ENCODE results near the gene MAL.

Gene MAL

GRCh38 chr2:95009412-95009811, 16.1 kb upstream of the MAL start:
- Histone ChIP-seq H3K36me3 (ENCODE audit: control insufficient read depth, insufficient read depth, low read length) (no peaks in the 10 kb centered on the region), H3K4me3 (replicated peaks; ENCODE audit: low read depth, low read length) (no peak overlapping the region), H3K27me3 (replicated peaks; ENCODE audit: control insufficient read depth, insufficient read depth, low read length) (no peaks in the 10 kb centered on the region)
- no peak for TF ChIP-seq CTCF (IDR thresholded peaks at IDR 0.05; ENCODE audit: insufficient read depth, low read length, poor library complexity, severe bottlenecking)
- no peak for DNase-seq (ENCODE audit: extremely low read depth, insufficient read length)

- no peak for TF ChIP-seq CTCF (IDR thresholded peaks at IDR 0.05; ENCODE audit: insufficient read depth, low read length, poor library complexity, severe bottlenecking)
- no peak for DNase-seq (ENCODE audit: extremely low read depth, insufficient read length)
- Histone ChIP-seq H3K27me3 (replicated peaks; ENCODE audit: control insufficient read depth, insufficient read depth, low read length) (no peaks in the 10 kb centered on the region), H3K36me3 (ENCODE audit: control insufficient read depth, insufficient read depth, low read length) (no peaks in the 10 kb centered on the region), H3K4me3 (replicated peaks; ENCODE audit: low read depth, low read length) (no peak overlapping the region)
Observed at GRCh38 chr2:95010126-95010525, 15.4 kb upstream of the MAL start.

- Histone ChIP-seq H3K36me3 (ENCODE audit: control insufficient read depth, insufficient read depth, low read length) (no peaks in the 10 kb centered on the region), H3K4me3 (replicated peaks; ENCODE audit: low read depth, low read length) (no peak overlapping the region), H3K27me3 (replicated peaks; ENCODE audit: control insufficient read depth, insufficient read depth, low read length) (no peaks in the 10 kb centered on the region)
- no peak for TF ChIP-seq CTCF (IDR thresholded peaks at IDR 0.05; ENCODE audit: insufficient read depth, low read length, poor library complexity, severe bottlenecking)
- no peak for DNase-seq (ENCODE audit: extremely low read depth, insufficient read length)
Observed at GRCh38 chr2:95010718-95011117, 14.8 kb upstream of the MAL start.

- no peak for TF ChIP-seq CTCF (IDR thresholded peaks at IDR 0.05; ENCODE audit: insufficient read depth, low read length, poor library complexity, severe bottlenecking)
- H3K27me3 ChIP-seq (replicated peaks; ENCODE audit: control insufficient read depth, insufficient read depth, low read length) = no peaks in the 10 kb centered on the region
- H3K4me3 ChIP-seq (replicated peaks; ENCODE audit: low read depth, low read length) = no peak overlapping the region
- no peaks in the 10 kb centered on the region for H3K36me3 ChIP-seq (ENCODE audit: control insufficient read depth, insufficient read depth, low read length)
- peak; percentile 34 for DNase-seq (ENCODE audit: extremely low read depth, insufficient read length)
Observed at GRCh38 chr2:95012881-95013550, 12.5 kb upstream of the MAL start.

- H3K4me3 ChIP-seq (replicated peaks; ENCODE audit: low read depth, low read length) = no peak overlapping the region
- no peak for TF ChIP-seq CTCF (IDR thresholded peaks at IDR 0.05; ENCODE audit: insufficient read depth, low read length, poor library complexity, severe bottlenecking)
Observed at GRCh38 chr2:95013726-95014125, 11.8 kb upstream of the MAL start.

More at GRCh38 chr2:95013726-95014125, 11.8 kb upstream of the MAL start:
- no peak for DNase-seq (ENCODE audit: extremely low read depth, insufficient read length)
- Histone ChIP-seq H3K27me3 (replicated peaks; ENCODE audit: control insufficient read depth, insufficient read depth, low read length) (no peaks in the 10 kb centered on the region), H3K36me3 (ENCODE audit: control insufficient read depth, insufficient read depth, low read length) (no peaks in the 10 kb centered on the region)

Measured in GM06990 (cell line).